Right atrium auricular region (tissue), 2 donors: Measurements from ENCODE around the gene SHROOM2. TPM values are rescaled to one million over a fixed set of nuclear protein-coding genes. Genes with fewer than 3 reads are reported as not detected.

Experiments
- DNase-seq: peaks from one replicate; pipeline ENCODE4 v3.0.0-alpha.2; 2019; ENCODE audit warnings: low spot score
- H3K27ac ChIP-seq, 2 donors: fragments of 200-600 bp; sonication (generic); 1 replicate in 1 of 2; 2 replicates in 1 of 2; pipeline ENCODE4 v1.5.1; 2016 to 2019
- H3K27me3 ChIP-seq, 2 donors: fragments of 200-600 bp; sonication (generic); one replicate each; pipeline versions ENCODE4 v1.5.1 to v1.6.0; 2017 to 2019
- H3K36me3 ChIP-seq: fragments of 200-600 bp; sonication (generic); one replicate; pipeline ENCODE4 v1.5.1; 2016
- H3K4me1 ChIP-seq, 2 donors: fragments of 200-600 bp; sonication (generic); one replicate each; pipeline versions ENCODE4 v1.5.1 to v1.6.0; 2017 to 2019
- H3K4me3 ChIP-seq, 2 donors: fragments of 200-600 bp; sonication (generic); 1 replicate in 1 of 2; 2 replicates in 1 of 2; pipeline ENCODE4 v1.5.1; 2017 to 2019; ENCODE audit warnings: mild to moderate bottlenecking in 1 of 2, moderate library complexity in 1 of 2
- H3K9me3 ChIP-seq, 2 donors: fragments of 200-600 bp; sonication (generic); one replicate each; pipeline ENCODE4 v1.5.1; 2019
- total RNA-seq, 2 donors: library from RNA; depleted of rRNA; stranded (reverse); fragments of >200 nt; gene quantifications; one replicate each; pipeline ENCODE4 v1.1.0, GENCODE V29; 2016
- TF ChIP-seq, protein P1 (sequence below), 2 donors: fragments of 200-600 bp; sonication (generic); IDR thresholded peaks; one replicate each; pipeline ENCODE4 v1.5.1; 2019; ENCODE audit warnings: antibody characterized with exemption in 2 of 2

SHROOM2 gene
- total RNA-seq, 2 donors from 2014 or later = 2.7 to 6.4 TPM

DNA sequence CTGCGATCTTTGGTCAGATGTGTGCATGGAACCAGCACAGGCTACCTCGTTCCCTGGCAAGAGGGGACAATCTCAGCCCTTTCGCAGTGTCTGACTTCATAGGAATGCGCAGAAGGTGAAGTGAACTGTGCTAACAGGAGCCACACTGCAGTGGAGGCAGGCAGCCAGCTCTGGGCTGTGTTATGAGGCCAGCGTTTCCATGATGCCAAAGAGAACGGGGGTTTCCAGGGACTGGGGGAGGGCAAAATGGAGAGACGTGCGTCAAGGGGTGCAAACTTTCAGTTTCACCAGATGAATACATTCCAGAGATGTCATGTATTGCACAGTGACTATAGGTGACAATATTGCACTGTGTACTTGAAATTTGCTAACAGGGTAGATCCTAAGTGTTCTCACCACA is 211.3 kb downstream of the SHROOM2 start:
- no peaks in the 10 kb centered on the region for H3K4me1 ChIP-seq
- DNase-seq = no peak

More for the DNA sequence above, 211.3 kb downstream of the SHROOM2 start:
- TF ChIP-seq, protein P1, sequence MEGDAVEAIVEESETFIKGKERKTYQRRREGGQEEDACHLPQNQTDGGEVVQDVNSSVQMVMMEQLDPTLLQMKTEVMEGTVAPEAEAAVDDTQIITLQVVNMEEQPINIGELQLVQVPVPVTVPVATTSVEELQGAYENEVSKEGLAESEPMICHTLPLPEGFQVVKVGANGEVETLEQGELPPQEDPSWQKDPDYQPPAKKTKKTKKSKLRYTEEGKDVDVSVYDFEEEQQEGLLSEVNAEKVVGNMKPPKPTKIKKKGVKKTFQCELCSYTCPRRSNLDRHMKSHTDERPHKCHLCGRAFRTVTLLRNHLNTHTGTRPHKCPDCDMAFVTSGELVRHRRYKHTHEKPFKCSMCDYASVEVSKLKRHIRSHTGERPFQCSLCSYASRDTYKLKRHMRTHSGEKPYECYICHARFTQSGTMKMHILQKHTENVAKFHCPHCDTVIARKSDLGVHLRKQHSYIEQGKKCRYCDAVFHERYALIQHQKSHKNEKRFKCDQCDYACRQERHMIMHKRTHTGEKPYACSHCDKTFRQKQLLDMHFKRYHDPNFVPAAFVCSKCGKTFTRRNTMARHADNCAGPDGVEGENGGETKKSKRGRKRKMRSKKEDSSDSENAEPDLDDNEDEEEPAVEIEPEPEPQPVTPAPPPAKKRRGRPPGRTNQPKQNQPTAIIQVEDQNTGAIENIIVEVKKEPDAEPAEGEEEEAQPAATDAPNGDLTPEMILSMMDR (IDR thresholded peaks at IDR 0.05) = no peak
- Histone ChIP-seq H3K4me3 (no peak overlapping the region), H3K9me3 (no peaks in the 10 kb centered on the region), H3K27me3 (no peaks in the 10 kb centered on the region), H3K36me3 (no peaks in the 10 kb centered on the region), H3K27ac (no peak overlapping the region)

Other genes starting within 250 kb of the SHROOM2 start
- gene GPR143, start 20.6 kb upstream of the SHROOM2 start, total RNA-seq = 1 to 10 TPM in 1 of 2 donors, under 1 TPM in 1; 0.31 to 1.1 TPM
- gene CLDN34, start 180.9 kb downstream of the SHROOM2 start, total RNA-seq = not detected